PC-3 (cell line): ENCODE measurements around the gene DLGAP1. TPM values are rescaled to one million over a fixed set of nuclear protein-coding genes. Genes with fewer than 3 reads are reported as not detected.

Experiments
- ATAC-seq: fragments of 200-7000 bp; cut with Tn5 transposase; 2 replicates; pipeline ENCODE4 v1.9.1; 2020; ENCODE audit warnings: mild to moderate bottlenecking, moderate library complexity
- BruUV-seq: library from RNA; stranded (reverse); fragments of 400-500 nt; replicated peaks from 2 replicates; lab custom pipeline; 2021; lab: Mats Ljungman, UMichigan
- CTCF ChIA-PET: fragments of 300-600 bp; sonication (Branson Sonifier 250); formaldehyde crosslinking; loops from one replicate; lab custom pipeline; 2022; ENCODE audit warnings: antibody characterized with exemption; lab: Charles Lee
- POLR2A ChIA-PET: fragments of 300-600 bp; sonication (Branson Sonifier 250); formaldehyde crosslinking; loops from one replicate; lab custom pipeline; 2022; ENCODE audit warnings: antibody characterized with exemption; ENCODE audit not compliant: unreplicated experiment; lab: Charles Lee
- DNase-seq: peaks from one replicate; pipeline ENCODE4 v3.0.0-alpha.2; 2015
- H2AFZ ChIP-seq: fragments of 300-600 bp; sonication (generic); 2 replicates; pipeline ENCODE4 v1.6.0; 2016; ENCODE audit warnings: antibody characterized with exemption, low read length
- H3F3A ChIP-seq: fragments of 300-600 bp; sonication (generic); one replicate; pipeline ENCODE4 v1.6.0; 2017; ENCODE audit warnings: antibody characterized with exemption, low read length, control low read depth, mild to moderate bottlenecking; ENCODE audit not compliant: unreplicated experiment
- H3K27ac ChIP-seq: fragments of 300-600 bp; sonication (generic); 2 replicates; pipeline ENCODE4 v1.5.1; 2016; ENCODE audit warnings: mild to moderate bottlenecking, low read length
- H3K27me3 ChIP-seq: fragments of 300-600 bp; sonication (generic); 2 replicates; pipeline ENCODE4 v1.6.1; 2016; ENCODE audit warnings: low read length, mixed read lengths
- H3K36me3 ChIP-seq: fragments of 300-600 bp; sonication (generic); 2 replicates; pipeline ENCODE4 v1.6.1; 2016; ENCODE audit warnings: low read depth, mixed run types, low read length, mixed read lengths
- H3K4me1 ChIP-seq: fragments of 300-600 bp; sonication (generic); 2 replicates; pipeline ENCODE4 v1.5.1; 2016; ENCODE audit warnings: low read length; ENCODE audit not compliant: insufficient read depth
- H3K4me2 ChIP-seq: fragments of 300-600 bp; sonication (generic); 2 replicates; pipeline ENCODE4 v1.6.0; 2016; ENCODE audit warnings: low read length
- H3K4me3 ChIP-seq: fragments of 300-600 bp; sonication (generic); 2 replicates; pipeline ENCODE4 v1.5.1; 2016; ENCODE audit warnings: mild to moderate bottlenecking, low read length, mixed read lengths
- H3K79me2 ChIP-seq: fragments of 300-600 bp; sonication (generic); 2 replicates; pipeline ENCODE4 v1.6.1; 2017; ENCODE audit warnings: low read length, mixed read lengths
- H3K9ac ChIP-seq: fragments of 300-600 bp; sonication (generic); 2 replicates; pipeline ENCODE4 v1.6.0; 2016; ENCODE audit warnings: mild to moderate bottlenecking, low read length
- H3K9me2 ChIP-seq: fragments of 300-600 bp; sonication (generic); replicated peaks from 2 replicates; pipeline ENCODE4 v1.6.1; 2016; ENCODE audit warnings: mixed run types, low read length, mixed read lengths
- H3K9me3 ChIP-seq: fragments of 300-600 bp; sonication (generic); 2 replicates; pipeline ENCODE4 v1.6.1; 2016; ENCODE audit warnings: low read length, mixed read lengths
- H4K20me1 ChIP-seq: fragments of 300-600 bp; sonication (generic); 2 replicates; pipeline ENCODE4 v1.6.1; 2016; ENCODE audit warnings: low read length, mixed read lengths
- CTCF ChIP-seq: fragments of 300-600 bp; sonication (generic); conservative IDR thresholded peaks from 2 replicates; pipeline ENCODE4 v1.5.1; 2017; ENCODE audit warnings: antibody characterized with exemption, low read depth, mild to moderate bottlenecking, low read length
- EZH2 ChIP-seq: fragments of 300-600 bp; sonication (generic); IDR thresholded peaks from one replicate; pipeline ENCODE4 v1.6.1; 2017; ENCODE audit warnings: antibody characterized with exemption, mild to moderate bottlenecking, low read length; ENCODE audit not compliant: unreplicated experiment
- EZH2phosphoT487 ChIP-seq: fragments of 300-600 bp; sonication (generic); IDR thresholded peaks from 2 replicates; pipeline ENCODE4 v1.6.1; 2018; ENCODE audit warnings: mild to moderate bottlenecking, antibody characterized with exemption, low read length, borderline replicate concordance
- intact Hi-C: fragments of 100-400 bp; cut with micrococcal nuclease; formaldehyde crosslinking; loops from 2 replicates; pipeline ENCODE4 v1.9.0; 2023
- total RNA-seq: library from RNA; depleted of rRNA; stranded (reverse); fragments of >200 nt; gene quantifications from 2 replicates; pipeline ENCODE4 v1.2.3, GENCODE V29; 2014

The DLGAP1 gene
- total RNA-seq, 1 experiment from 2014 or later, result not detected

GRCh38 chr18:3538456-3538855 lies 916.7 kb downstream of the DLGAP1 start:
- POLR2A ChIA-PET, result no interaction called here
- H3K27ac ChIP-seq, result no peak overlapping the region

GRCh38 chr18:3530807-3531206 lies 924.3 kb downstream of the DLGAP1 start:
- DNase-seq, result no peak
- no peaks in the 10 kb centered on the region for H4K20me1 ChIP-seq
- no peak overlapping the region for H3K9ac ChIP-seq
- TF ChIP-seq EZH2 (no peak), EZH2phosphoT487 (no peak), CTCF (no peak)
- H3K4me2 ChIP-seq, result no peak overlapping the region
- no peaks in the 10 kb centered on the region for H3F3A ChIP-seq
- H3K27me3 ChIP-seq, result no peaks in the 10 kb centered on the region
- intact Hi-C loops, result no loop called here
- H3K9me2 ChIP-seq, result no peaks in the 10 kb centered on the region
- no peak for ATAC-seq
- no peak overlapping the region for H3K4me3 ChIP-seq
- no peaks in the 10 kb centered on the region for H3K4me1 ChIP-seq
- no peaks in the 10 kb centered on the region for H3K36me3 ChIP-seq
- ChIA-PET CTCF (no interaction called here), POLR2A (no interaction called here)
- BruUV-seq, result no TSS peak
- H3K79me2 ChIP-seq, result no peaks in the 10 kb centered on the region
- no peak overlapping the region for H2AFZ ChIP-seq
- no peaks in the 10 kb centered on the region for H3K9me3 ChIP-seq
- H3K27ac ChIP-seq, result no peak overlapping the region

More at GRCh38 chr18:3538456-3538855, 916.7 kb downstream of the DLGAP1 start:
- Histone ChIP-seq H3K79me2 (no peaks in the 10 kb centered on the region), H3K4me3 (no peak overlapping the region), H3K9ac (no peak overlapping the region), H3K9me2 (no peaks in the 10 kb centered on the region), H4K20me1 (no peaks in the 10 kb centered on the region), H3K4me1 (peaks cover 15% of the 10 kb centered on the region), H3K36me3 (no peaks in the 10 kb centered on the region), H3K4me2 (no peak overlapping the region), H3K9me3 (no peaks in the 10 kb centered on the region), H3F3A (no peaks in the 10 kb centered on the region), H2AFZ (no peak overlapping the region), H3K27me3 (no peaks in the 10 kb centered on the region)
- intact Hi-C loops, result no loop called here
- ATAC-seq (no peak), DNase-seq (no peak)
- TF ChIP-seq CTCF (no peak), EZH2 (no peak), EZH2phosphoT487 (no peak)
- no TSS peak for BruUV-seq
- CTCF ChIA-PET, result interaction anchor here (0.6 to 0.7 kb wide), 2 partner anchors 56 to 72 kb away, joined by 3 read pairs; no protein-coding TSS in a partner anchor

- H3K27ac ChIP-seq, result no peak overlapping the region
- H3K9me3 ChIP-seq, result no peaks in the 10 kb centered on the region
- H3K36me3 ChIP-seq, result no peaks in the 10 kb centered on the region
- H3K4me3 ChIP-seq, result no peak overlapping the region
- DNase-seq (no peak), ATAC-seq (no peak)
- H3K9ac ChIP-seq, result no peak overlapping the region
- BruUV-seq, result no TSS peak
- H3K4me1 ChIP-seq, result no peaks in the 10 kb centered on the region
- no peaks in the 10 kb centered on the region for H3K27me3 ChIP-seq
- intact Hi-C loops, result no loop called here
- TF ChIP-seq EZH2 (no peak), CTCF (no peak), EZH2phosphoT487 (no peak)
- H3K79me2 ChIP-seq, result no peaks in the 10 kb centered on the region
- no peaks in the 10 kb centered on the region for H4K20me1 ChIP-seq
- H3K9me2 ChIP-seq, result no peaks in the 10 kb centered on the region
- ChIA-PET CTCF (no interaction called here), POLR2A (interaction anchor here (0.6 kb wide), 1 partner anchor 10 kb away, joined by 3 read pairs; no protein-coding TSS in a partner anchor)
- no peaks in the 10 kb centered on the region for H3F3A ChIP-seq
- no peak overlapping the region for H2AFZ ChIP-seq
- H3K4me2 ChIP-seq, result no peak overlapping the region
Observed at GRCh38 chr18:3529601-3530000, 925.5 kb downstream of the DLGAP1 start.
